ENCODE measurements around the gene PAK6. TPM values are rescaled to one million over a fixed set of nuclear protein-coding genes. Genes with fewer than 3 reads are reported as not detected.

Gene PAK6
- total and polyA plus RNA-seq, 7 donors = 0.03 to 3.0 (median 0.56) TPM

DNA sequence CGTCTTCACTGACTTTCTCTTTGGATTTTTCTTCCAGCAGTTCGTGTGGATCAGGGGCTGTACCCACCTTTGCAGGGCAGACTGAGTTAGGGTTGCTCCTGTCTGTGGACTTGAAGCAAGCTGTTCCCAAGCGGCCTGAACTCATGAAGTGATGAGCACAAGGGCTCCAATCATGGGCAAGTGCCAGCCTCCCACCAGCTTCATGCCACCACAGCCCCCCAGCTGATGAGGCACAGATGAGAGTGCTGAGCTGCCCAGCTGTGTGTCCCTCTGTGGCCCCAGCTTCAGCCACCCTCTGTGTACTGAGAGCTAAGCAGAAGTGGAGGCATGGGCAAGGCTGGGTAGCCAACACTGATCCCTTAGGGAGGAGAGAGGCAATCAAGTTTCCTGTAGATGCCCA is 72.1 kb downstream of the PAK6 start:
- H3K36me3 ChIP-seq (ENCODE audit: insufficient read depth in 1 of 2, low read depth in 1 of 2) = no peaks in the 10 kb centered on the region
- intact Hi-C loops (cut with DNase I) = loop anchor here in 1 of 2 donors (1.0 kb wide), 1 partner anchor 32 kb away; no protein-coding TSS in a partner anchor
- H3K4me1 ChIP-seq = no peaks in the 10 kb centered on the region
- ATAC-seq = no peak
- H3K9me3 ChIP-seq = no peaks in the 10 kb centered on the region
- no peak for DNase-seq
- no peak overlapping the region for H3K27ac ChIP-seq
- H3K4me3 ChIP-seq = no peak overlapping the region
- no peaks in the 10 kb centered on the region for H3K27me3 ChIP-seq (ENCODE audit: insufficient read depth in 3 of 3, low read length in 2 of 3)
- TF ChIP-seq, protein P1, sequence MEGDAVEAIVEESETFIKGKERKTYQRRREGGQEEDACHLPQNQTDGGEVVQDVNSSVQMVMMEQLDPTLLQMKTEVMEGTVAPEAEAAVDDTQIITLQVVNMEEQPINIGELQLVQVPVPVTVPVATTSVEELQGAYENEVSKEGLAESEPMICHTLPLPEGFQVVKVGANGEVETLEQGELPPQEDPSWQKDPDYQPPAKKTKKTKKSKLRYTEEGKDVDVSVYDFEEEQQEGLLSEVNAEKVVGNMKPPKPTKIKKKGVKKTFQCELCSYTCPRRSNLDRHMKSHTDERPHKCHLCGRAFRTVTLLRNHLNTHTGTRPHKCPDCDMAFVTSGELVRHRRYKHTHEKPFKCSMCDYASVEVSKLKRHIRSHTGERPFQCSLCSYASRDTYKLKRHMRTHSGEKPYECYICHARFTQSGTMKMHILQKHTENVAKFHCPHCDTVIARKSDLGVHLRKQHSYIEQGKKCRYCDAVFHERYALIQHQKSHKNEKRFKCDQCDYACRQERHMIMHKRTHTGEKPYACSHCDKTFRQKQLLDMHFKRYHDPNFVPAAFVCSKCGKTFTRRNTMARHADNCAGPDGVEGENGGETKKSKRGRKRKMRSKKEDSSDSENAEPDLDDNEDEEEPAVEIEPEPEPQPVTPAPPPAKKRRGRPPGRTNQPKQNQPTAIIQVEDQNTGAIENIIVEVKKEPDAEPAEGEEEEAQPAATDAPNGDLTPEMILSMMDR (IDR thresholded peaks at IDR 0.05) = no peak
- 56 to 68% (median 66%) methylated on average over 3 of the region's 3 CpGs for WGBS, 3 donors

DNA sequence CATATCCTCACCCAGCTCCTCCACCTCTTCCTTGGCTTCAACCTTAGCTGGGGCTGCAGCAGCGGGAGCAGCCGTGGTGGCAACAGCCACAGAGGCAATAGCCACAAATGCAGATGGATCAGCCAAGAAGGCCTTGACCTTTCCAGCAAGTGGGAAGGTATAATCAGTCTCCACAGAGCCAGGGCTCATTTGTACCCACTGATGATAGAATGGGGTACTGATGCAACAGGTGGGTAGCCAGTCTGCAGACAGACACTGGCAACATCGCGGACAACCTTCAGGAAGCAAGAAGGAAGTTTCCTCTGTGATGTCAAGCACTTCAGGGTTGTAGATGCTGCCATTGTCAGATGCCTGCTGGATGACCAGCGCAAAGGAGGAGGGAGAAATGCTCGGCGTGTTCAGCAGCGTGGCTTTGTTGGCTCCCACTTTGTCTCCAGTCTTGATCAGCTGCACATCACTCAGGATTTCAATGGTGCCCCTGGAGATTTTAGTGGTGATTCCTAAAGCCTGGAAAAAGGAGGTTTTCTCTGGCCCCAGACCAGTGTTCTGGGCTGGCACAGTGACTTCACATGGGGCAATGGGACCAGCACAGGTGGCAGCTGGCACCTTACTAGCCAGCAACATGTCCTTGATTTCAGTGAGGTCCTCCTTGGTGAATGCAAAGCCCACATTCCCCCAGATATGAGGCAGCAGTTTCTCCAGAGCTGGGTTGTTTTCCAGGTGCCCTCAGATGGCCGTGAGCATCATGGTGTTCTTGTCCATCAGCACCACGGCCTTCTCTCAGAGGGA is 73.7 kb downstream of the PAK6 start:
- Histone ChIP-seq H3K4me1 (no peaks in the 10 kb centered on the region), H3K9me3 (no peaks in the 10 kb centered on the region), H3K27ac (no peak overlapping the region), H3K36me3 (ENCODE audit: insufficient read depth in 1 of 2, low read depth in 1 of 2) (no peaks in the 10 kb centered on the region), H3K4me3 (no peak overlapping the region), H3K27me3 (ENCODE audit: insufficient read depth in 3 of 3, low read length in 2 of 3) (no peaks in the 10 kb centered on the region)
- ATAC-seq (no peak), DNase-seq (no peak)
- TF ChIP-seq, protein P1 (IDR thresholded peaks at IDR 0.05) = no peak
- 73 to 84% (median 79%) methylated on average over 10 of the region's 10 CpGs for WGBS, 3 donors
- intact Hi-C loops (cut with DNase I) = no loop called here

DNA sequence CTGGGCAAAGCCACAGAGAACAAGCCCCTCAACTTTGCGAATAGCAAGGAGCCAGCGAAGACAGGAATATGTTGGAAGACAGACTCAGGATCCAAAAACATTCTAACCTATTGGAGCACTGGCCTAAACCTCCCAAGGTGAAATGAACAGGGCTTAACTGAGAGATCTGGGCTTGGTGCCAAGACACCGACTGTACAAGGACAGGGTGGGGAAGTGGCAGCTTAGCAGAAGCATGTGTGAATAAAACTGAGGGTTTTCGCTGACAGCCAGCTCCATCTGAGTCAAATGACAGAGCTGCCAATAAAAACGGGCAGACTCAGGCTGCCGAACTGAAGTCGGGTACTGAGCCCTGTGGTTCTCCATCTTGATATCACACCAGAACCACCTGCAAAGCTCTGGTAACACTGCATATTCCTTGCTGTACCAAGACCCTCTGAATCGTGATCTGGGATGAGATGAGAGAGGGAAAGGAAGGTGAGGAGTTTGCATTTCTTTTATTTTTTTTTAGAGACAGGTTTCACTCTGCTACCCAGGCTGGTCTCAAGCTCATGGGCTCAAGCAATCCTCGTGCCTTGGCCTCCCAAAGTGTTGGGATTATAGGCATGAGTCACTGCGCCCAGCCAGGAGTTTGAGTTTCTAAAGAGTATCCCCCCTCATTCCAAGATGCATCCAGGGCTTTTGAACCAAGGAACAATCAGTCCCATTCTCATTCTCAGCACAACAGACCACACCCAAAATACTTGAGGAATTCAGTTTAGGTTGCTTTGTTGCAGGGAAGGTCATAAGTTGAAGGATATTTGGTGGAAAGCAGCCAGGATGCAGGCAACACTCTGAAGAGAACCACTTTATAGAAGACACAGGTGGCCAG is 74.9 kb downstream of the PAK6 start:
- DNase-seq (no peak), ATAC-seq (peak in 3 of 4 donors; percentile 33 to 78 (median 64))
- TF ChIP-seq, protein P1 (IDR thresholded peaks at IDR 0.05) = no peak
- Histone ChIP-seq H3K27me3 (ENCODE audit: insufficient read depth in 3 of 3, low read length in 2 of 3) (no peaks in the 10 kb centered on the region), H3K9me3 (no peaks in the 10 kb centered on the region), H3K4me1 (no peaks in the 10 kb centered on the region), H3K27ac (no peak overlapping the region), H3K4me3 (no peak overlapping the region), H3K36me3 (ENCODE audit: insufficient read depth in 1 of 2, low read depth in 1 of 2) (no peaks in the 10 kb centered on the region)
- WGBS, 3 donors = 42 to 46% (median 44%) methylated on average over 10 of the region's 10 CpGs
- intact Hi-C loops (cut with DNase I) = no loop called here

DNA sequence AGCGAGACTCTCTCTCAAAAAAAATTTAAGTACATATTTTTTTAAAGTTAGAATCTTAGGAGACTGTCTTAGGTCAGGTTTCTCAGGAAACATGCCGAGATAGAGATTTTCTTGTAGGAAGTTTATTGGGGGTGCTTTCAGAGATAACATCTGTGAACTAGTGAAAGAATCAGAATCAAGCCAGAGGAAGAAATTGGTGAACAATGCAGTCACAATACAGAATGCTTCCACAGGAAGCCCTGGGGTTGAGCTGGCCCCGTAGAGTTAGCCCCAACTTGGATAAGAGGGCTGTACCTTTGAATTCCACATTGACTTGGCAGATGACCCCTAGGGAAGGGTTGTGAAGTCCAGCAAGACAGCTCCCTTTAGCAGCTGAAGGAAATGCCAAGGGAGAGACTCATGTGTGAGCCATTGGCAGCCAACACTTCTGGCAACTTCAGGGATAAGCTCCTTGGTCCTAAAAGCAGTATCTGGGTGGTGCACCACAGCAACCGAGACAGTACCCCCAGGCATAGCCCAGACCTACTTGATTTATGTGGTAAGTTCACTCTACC is 75.9 kb downstream of the PAK6 start:
- TF ChIP-seq, protein P1 (IDR thresholded peaks at IDR 0.05) = no peak
- Histone ChIP-seq H3K36me3 (ENCODE audit: insufficient read depth in 1 of 2, low read depth in 1 of 2) (no peaks in the 10 kb centered on the region), H3K27me3 (ENCODE audit: insufficient read depth in 3 of 3, low read length in 2 of 3) (no peaks in the 10 kb centered on the region), H3K4me3 (no peak overlapping the region), H3K27ac (no peak overlapping the region), H3K4me1 (no peaks in the 10 kb centered on the region), H3K9me3 (no peaks in the 10 kb centered on the region)
- 63 to 84% (median 70%) methylated on average over 4 of the region's 4 CpGs for WGBS, 3 donors
- no peak for DNase-seq
- intact Hi-C loops (cut with DNase I) = no loop called here
- peak in 3 of 4 donors; percentile 58 to 75 (median 69) for ATAC-seq

Data from psoas muscle (tissue), 8 donors.